GM12874 (cell line): ENCODE measurements around the gene GCFC2.

Experiments
- TF ChIP-seq, protein P1 (sequence below): IDR thresholded peaks from 2 replicates; pipeline ENCODE4 v1.5.1; 2011; ENCODE audit warnings: low read depth, mild to moderate bottlenecking, control low read depth, low read length, moderate library complexity; ENCODE audit not compliant: insufficient read depth

Gene GCFC2

DNA sequence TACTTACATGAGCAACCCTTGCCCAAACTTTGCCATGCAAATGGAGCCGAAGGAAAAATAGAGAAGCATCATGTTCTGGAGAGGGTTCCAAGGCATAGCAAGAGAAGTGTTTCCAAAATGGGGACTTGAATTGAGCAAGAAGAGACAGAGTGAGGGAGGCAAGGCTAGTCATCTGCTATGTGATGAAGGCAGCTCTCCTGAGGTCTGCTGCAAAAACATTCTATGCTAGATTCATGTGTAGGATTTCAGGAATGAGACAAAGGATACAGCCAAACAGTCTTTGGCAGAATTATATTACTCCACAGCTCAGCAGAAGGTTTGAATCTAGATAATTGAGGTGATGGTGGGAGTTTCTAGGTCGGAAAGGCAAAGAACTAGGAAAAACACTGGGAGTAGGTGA is 88.2 kb downstream of the GCFC2 start:
- TF ChIP-seq, protein P1, sequence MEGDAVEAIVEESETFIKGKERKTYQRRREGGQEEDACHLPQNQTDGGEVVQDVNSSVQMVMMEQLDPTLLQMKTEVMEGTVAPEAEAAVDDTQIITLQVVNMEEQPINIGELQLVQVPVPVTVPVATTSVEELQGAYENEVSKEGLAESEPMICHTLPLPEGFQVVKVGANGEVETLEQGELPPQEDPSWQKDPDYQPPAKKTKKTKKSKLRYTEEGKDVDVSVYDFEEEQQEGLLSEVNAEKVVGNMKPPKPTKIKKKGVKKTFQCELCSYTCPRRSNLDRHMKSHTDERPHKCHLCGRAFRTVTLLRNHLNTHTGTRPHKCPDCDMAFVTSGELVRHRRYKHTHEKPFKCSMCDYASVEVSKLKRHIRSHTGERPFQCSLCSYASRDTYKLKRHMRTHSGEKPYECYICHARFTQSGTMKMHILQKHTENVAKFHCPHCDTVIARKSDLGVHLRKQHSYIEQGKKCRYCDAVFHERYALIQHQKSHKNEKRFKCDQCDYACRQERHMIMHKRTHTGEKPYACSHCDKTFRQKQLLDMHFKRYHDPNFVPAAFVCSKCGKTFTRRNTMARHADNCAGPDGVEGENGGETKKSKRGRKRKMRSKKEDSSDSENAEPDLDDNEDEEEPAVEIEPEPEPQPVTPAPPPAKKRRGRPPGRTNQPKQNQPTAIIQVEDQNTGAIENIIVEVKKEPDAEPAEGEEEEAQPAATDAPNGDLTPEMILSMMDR, result no peak

DNA sequence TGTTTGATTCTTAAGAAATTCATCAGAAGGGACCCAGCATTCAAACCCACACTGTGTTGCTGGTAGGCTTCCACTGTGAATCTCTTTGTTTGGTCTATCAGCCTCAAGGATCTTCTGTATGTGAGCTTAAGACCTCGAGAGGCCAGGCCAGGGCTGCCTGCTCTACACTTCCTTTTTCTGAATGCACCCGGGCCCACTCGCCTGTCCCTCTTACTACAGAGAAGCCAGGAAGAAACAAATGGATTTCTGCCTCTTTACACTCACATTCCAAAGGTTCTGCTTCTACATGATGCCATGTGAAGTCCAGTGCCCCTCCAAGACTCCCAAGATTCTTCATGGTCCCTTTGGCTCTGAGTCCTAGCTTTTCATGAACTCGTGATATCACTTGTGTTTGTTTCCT is 89.5 kb downstream of the GCFC2 start:
- TF ChIP-seq, protein P1, result no peak

DNA sequence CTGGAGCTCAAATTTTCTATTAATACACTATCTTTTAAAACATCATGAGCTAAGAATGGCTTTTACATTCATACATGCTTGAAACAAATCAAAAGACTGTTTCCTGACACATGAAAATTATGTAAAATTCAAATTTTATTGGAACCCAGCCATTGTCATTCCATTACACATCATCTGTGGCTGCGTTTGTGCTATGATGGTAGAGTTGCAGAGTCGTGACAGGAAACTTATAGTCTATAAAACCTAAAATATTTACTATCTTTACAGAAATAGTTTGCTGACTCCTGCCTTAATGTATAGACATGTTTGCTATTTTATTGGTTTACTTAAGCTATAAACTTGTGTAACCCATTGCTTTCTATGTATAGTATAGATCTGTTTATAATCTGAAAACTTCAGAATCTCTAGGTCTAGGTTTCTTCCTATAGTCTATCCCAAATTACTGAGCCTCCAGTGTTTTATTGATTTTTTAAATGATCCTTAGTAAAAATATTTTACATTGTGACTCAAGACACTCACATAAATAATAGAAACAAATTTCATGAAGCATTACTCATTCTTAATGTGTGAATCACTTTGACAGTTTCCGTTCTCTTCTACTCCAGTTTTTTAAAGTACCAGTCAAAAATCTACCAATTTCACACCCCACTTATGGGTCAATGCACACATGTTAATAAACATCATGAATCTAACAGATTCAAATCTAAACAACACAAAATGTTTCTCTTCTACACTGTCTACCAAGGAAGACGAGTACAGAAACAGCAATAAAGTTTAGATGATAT is 90.6 kb downstream of the GCFC2 start:
- TF ChIP-seq, protein P1, result no peak

DNA sequence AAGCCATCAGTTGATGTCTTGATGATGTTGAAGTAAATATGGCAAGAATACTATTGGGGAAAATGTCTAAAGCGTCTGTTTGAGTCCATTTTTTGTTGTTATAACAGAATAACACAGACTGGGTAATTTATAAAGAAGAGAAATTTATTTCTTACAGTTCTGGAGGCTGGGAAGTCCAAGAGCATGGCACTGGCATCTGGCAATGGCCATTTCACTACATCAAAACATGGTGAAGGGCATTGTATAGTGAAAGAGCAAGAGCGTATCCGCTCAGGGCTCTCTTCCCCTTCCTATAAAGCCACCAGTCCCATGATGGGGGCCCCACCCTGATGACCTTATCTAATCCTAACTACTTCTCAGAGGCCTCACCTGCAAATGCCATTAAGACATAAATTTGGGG is 93.8 kb downstream of the GCFC2 start:
- TF ChIP-seq, protein P1, result no peak

DNA sequence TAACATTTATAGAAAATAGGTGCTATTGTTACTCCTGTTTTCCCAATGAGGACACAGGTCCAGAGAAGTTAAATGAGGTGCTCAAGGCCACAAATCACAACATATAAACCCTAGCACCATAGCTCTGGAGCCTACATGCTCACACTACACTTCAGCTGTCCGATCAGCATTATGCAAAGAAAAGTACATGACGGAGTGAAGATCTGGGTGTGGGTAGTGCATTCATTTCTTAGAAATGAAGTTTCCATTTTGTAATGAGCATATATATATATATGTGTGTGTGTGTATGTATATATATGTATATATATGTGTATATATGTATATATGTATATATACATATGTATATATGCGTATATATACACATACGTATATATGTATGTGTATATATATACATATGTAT is 94.3 kb downstream of the GCFC2 start:
- TF ChIP-seq, protein P1, result no peak

DNA sequence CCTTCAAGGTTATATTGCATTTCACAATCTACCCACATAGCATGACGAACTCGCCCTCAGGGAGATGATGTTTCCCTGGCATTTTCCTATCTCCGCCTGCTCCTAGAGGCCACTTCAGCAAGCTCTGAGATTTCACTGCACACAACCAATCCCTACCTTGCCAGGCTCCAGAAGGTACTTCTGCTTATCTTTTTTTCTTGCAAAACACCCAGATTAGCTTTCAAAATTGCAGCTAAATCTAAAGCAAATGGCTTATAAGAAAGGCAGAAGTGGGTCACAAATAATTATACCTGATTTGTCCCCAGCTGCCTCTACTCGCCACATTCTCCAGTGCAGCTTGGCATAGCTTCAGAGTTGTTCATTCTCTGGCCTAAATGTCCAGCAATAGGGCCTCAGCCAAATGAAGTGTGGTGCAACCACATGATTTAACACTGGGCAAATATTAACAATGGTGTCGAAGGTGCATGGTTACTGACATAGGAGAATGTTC is 96.5 kb downstream of the GCFC2 start:
- TF ChIP-seq, protein P1, result no peak

DNA sequence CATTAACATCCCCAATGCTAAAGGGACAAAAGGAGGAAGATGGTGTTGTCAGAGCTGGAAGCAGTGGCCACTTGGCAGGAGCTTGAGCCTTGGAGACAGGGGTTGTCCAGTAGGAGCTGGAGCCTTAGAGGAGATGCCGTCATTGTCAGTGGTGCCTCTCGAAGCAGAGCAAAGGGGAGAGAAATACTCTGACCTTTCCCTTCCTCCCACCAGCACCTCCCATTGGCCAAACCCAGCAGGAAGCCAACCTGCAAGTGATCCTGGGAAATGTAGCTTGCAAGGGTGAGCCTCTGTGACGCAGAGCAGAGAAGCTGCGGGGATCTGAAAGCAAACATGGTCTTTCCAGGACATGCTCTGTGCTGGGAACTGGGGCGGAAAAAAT is 97.9 kb downstream of the GCFC2 start:
- TF ChIP-seq, protein P1, result no peak
